HG02852 (cell line): Measurements from ENCODE around the gene PDE4B.

Source experiments
- ATAC-seq: cut with Tn5 transposase; IDR thresholded peaks from one replicate; pipeline ENCODE4 v1.9.1; 2021; ENCODE audit warnings: mild to moderate bottlenecking, moderate library complexity; ENCODE audit not compliant: unreplicated experiment

The PDE4B gene

GRCh38 chr1:66326867-66327266 lies 534.2 kb downstream of the PDE4B start:
- no peak for ATAC-seq

DNA sequence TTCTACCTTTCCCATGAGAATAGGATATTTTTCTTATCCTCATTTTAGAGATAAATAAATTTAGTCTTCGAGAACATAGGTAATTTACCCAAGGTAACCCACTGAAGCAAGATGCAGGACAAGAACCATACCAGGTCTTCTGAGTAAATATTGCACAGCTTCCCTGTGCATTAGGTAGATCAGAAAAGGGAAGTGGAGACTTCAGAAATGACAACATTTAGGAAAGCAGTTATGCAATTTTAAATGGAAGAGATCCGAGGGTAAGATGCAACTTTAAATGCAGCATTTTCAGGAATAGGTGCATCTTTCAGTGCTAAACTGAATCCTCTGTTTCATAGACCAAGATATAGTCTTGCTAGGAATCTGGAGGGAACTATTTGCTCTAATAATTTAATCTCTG lies 534.9 kb downstream of the PDE4B start:
- ATAC-seq, result no peak

GRCh38 chr1:66328896-66329295 lies 536.2 kb downstream of the PDE4B start:
- ATAC-seq, result no peak

DNA sequence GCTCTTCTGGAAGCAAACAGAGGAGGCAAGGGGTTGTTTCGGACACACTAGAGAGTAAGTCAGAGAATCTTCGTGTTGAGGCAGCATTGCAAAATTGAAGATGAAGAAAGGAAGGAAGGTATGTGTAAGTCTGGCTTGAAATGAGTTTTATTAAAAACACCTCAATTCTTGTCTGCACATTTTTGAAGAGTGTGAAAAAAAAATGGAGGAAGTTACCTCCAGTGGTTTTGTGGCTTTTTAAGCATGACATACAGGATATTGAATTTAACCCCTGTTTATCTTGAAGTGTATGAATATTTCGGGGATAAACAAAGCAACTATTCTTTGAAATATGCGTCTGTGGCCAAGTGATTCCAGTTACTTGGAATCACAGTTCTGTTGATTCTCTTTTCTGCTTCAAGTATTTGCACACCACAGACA lies 538.0 kb downstream of the PDE4B start:
- no peak for ATAC-seq

DNA sequence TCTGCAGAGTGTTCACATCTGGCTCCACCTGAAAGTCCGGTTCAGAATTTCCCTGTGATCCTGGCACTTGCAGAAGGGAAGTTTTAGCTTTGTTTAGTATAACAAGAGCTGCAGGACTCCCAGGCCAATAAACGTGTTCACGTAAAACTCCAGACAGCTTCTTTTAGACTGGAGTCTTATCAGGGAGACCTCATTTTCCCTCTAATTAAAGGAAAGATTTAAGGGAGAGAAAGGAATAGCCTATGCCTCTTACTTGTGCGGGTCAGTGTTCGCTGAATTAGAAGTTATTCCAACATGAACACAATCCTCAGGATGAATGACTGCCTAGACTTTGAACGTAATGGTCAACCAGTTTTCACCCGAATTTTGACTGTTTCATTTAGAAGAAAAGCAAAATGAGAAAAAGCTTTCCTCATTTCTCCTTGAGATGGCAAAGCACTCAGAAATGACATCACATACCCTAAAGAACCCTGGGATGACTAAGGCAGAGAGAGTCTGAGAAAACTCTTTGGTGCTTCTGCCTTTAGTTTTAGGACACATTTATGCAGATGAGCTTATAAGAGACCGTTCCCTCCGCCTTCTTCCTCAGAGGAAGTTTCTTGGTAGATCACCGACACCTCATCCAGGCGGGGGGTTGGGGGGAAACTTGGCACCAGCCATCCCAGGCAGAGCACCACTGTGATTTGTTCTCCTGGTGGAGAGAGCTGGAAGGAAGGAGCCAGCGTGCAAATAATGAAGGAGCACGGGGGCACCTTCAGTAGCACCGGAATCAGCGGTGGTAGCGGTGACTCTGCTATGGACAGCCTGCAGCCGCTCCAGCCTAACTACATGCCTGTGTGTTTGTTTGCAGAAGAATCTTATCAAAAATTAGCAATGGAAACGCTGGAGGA lies 539.2 kb downstream of the PDE4B start:
- peak; percentile 22 for ATAC-seq

DNA sequence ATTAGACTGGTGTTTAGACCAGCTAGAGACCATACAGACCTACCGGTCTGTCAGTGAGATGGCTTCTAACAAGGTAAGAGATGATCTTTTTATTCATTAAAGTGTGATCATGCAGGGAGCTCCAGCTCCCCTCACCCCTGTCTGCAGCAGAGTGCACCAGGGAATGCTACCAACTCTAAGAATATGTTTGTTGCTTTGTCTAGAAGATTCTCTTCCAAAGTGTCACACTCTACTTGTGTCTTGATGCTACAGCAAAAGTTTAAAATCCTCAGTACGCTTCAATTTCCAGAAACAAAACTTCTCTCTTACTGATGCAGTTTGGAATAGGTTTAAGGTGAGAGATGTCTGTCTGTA lies 539.8 kb downstream of the PDE4B start:
- no peak for ATAC-seq

DNA sequence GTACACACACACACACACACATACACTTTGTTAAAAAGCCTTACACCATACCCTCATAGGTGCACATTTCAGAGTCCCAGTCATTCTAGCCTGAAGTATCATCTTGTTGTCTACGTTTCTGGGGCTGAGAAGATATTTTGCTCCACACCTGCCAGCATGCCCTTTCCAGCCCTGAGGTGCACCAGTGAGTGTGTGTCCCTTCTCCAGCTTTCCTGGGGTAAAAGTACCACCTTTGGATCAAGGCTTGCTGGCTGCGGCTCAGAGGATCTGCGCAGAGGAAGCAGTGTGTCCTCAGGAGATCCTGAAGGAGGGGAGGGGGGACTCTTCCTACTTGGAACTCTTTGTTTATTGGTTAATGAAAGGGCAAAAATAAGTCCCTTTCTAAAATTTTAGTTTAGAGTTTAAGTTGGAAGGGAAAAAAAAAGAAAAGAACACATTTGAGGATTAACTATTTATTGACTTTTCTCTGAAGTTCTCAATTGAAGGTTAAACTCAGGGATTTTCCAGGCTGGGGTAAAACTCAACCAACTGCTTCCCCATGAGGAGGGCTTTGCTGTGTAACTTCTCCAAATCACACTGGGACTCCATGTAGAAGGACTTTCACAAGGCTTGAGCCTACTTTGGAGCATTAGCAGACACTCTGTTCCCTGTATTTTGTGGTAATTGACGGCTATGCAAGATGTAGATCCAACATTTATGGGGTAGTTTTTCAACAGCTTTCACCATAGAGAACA lies 540.9 kb downstream of the PDE4B start:
- no peak for ATAC-seq

GRCh38 chr1:66334318-66334717 lies 541.6 kb downstream of the PDE4B start:
- ATAC-seq, result no peak

DNA sequence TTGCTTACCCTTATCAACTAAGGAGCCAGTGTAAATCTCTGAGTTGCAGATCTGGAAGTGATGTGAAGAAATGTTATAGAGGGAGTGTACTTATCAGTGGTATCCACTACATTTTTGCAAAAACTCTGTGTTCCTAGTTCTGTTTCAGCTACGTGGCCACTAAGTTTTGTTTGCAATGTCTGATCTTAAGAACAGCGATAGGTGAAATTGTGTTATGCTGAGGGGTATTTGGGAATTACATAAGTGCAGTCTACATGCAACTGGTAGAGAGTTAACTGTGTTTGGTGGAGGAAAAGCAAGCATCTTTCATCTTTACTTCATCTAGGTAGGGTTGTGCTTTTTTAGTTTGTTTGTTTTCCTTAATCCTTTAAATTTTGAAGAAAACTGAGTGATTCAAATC lies 542.4 kb downstream of the PDE4B start:
- ATAC-seq, result no peak

GRCh38 chr1:66335859-66336640 lies 543.4 kb downstream of the PDE4B start:
- ATAC-seq, result peak; percentile 80

DNA sequence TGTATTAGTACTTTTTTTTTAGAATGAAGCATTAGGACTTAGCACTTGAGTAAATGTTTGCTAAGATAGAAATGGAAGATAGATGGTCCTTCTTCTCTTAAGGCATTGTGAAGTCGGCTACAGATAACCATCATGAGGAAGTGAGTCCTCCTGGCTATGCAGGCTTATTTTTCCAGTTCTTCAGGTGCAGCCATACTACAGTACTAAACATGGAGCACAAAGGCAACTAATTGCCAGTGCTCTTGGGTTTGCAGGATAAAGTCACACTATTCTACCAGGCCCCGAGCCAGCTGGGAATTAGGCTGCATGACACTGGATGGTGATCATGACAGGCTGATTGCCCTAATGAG lies 543.9 kb downstream of the PDE4B start:
- ATAC-seq, result no peak

GRCh38 chr1:66337249-66337648 lies 544.6 kb downstream of the PDE4B start:
- ATAC-seq, result no peak

- ATAC-seq, result no peak
Measured at GRCh38 chr1:66339944-66340343, 547.2 kb downstream of the PDE4B start.

DNA sequence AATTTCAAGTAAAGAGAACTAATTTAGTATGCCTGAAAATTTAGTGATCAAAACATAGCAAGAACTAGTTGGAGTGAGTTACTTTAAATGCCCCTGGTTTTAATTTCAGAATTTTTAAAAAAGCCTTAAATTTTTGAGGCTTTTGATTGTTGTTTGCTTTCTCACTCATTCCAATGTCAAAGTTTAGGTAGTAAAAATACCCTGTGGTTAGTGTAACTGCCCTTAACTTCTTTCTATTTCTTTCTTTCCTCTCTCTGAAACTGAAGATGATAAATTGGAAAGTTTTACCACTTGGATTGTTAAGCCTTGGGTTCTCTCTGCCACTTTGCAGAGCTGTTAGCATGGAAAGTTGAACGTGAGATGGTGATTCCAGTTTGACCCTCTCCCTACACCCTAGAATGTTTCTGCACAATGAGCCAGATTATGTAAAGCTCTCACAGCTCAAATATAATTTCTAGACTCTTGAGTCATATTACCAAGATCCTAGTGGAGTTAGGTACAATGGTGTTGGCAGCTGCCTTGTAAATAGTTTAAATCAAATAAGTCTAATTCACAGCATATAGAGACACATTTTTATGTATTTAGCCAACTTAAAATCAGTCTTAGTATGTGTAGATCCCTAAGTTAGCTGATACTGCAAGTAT lies 548.9 kb downstream of the PDE4B start:
- no peak for ATAC-seq

DNA sequence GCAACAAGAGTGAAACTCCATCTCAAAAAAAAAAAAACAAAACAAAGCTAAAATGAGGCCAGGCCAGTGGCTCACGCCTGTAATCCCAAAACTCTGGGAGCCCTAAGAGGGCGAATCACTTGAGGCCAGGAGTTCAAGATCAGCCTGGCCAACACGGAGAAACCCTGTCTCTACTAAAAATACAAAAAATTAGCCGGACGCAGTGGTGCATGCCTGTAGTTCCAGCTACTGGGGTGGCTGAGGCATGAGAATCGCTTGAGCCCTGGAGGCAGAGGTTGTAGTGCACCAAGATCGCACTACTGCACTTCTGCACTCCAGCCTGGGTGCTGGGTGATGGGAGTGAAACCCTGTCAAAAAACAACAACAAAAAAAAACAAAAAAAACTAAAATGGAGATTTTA lies 550.0 kb downstream of the PDE4B start:
- ATAC-seq, result peak; percentile 42

DNA sequence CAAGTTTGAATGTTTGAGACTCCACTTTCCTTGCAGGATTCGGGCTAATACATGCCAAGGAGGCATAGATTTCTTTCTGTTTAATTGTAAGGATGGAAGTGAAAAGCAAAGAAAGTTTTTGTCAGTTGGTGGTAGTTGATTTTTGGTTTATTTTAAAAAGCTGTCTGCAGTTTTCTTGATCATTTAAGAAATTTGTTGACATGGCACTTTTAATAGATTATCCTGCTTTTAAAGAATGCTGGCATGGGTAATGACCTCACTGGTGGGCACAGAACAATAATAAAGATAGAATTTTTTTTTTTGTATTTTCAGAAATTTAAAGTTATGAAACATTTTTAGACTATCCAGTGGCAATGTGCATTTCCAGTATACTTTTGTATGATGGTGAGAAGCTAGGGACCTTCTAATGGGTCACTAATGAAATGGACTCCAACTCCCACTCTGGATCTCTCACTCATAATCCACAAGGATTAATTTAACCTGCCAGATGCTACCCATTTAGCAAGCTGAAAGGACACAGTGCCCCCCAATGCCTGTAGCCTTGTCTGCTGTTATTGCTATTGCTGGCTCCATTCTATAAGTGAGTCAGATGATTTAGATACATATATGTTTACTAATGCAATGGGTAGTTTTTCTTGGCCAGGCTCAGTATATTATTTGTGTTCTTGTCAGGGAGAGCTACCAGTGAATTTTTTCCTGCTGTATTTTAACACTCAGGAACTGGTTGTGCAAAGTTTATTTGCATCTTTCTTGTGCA lies 551.1 kb downstream of the PDE4B start:
- ATAC-seq, result no peak

- no peak for ATAC-seq
Measured at GRCh38 chr1:66346057-66346795, 553.5 kb downstream of the PDE4B start.

DNA sequence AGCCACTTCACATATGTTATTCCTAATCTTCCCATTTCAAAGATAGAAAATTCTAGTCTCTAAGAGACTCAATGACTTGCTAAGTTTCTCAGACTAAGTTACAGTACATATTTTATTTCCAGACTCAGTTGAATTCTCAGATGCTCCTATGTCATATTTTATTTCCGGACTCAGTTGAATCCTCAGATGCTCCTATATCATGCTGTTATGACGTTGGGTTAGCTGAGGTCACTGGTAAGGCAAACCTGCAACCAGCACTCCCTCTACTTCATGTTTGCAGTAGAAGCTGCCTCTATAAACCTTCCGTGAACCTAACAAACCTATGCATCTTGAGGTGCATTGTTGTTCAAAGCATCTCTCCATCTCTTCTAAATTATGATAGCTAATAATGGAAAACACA lies 554.2 kb downstream of the PDE4B start:
- no peak for ATAC-seq

- ATAC-seq, result no peak
Measured at GRCh38 chr1:66348776-66349175, 556.1 kb downstream of the PDE4B start.

GRCh38 chr1:66349242-66349641 lies 556.5 kb downstream of the PDE4B start:
- ATAC-seq, result no peak
